Neutrophil (primary cell): ENCODE measurements around the gene IGSF9B.

Source experiments
- H3K27ac ChIP-seq: fragments of 200-600 bp; sonication (generic); 2 replicates; pipeline ENCODE4 v1.5.1; 2016; ENCODE audit warnings: mild to moderate bottlenecking, moderate library complexity
- H3K27me3 ChIP-seq: fragments of 200-600 bp; sonication (generic); 2 replicates; pipeline ENCODE4 v1.6.0; 2016; ENCODE audit warnings: mild to moderate bottlenecking
- H3K36me3 ChIP-seq: fragments of 200-600 bp; sonication (generic); 2 replicates; pipeline ENCODE4 v1.5.1; 2017
- H3K4me1 ChIP-seq, 2 experiments: fragments of 200-600 bp in 1 of 2; sonication (generic) in 1 of 2; 1 replicate in 1 of 2; 2 replicates in 1 of 2; pipeline versions ENCODE4 v1.5.1 to v1.6.1; 2013 to 2016; ENCODE audit warnings: low read depth in 1 of 2, low read length in 1 of 2, mild to moderate bottlenecking in 1 of 2, moderate library complexity in 1 of 2; ENCODE audit not compliant: control insufficient read depth in 1 of 2, insufficient read depth in 1 of 2
- H3K4me3 ChIP-seq, 2 experiments: fragments of 200-600 bp in 1 of 2; sonication (generic) in 1 of 2; 1 replicate in 1 of 2; 2 replicates in 1 of 2; pipeline ENCODE4 v1.5.1; 2013 to 2016; ENCODE audit warnings: low read depth in 1 of 2, low read length in 1 of 2, mild to moderate bottlenecking in 1 of 2, moderate library complexity in 1 of 2
- H3K9me3 ChIP-seq: fragments of 200-600 bp; sonication (generic); 2 replicates; pipeline ENCODE4 v1.5.1; 2016
- CTCF ChIP-seq: fragments of 200-600 bp; sonication (generic); IDR thresholded peaks from 2 replicates; pipeline ENCODE4 v1.5.1; 2016; ENCODE audit warnings: antibody characterized with exemption

Gene IGSF9B

GRCh38 chr11:133913761-133914160, 43.0 kb downstream of the IGSF9B start:
- Histone ChIP-seq H3K4me1 (no peaks in the 10 kb centered on the region), H3K36me3 (no peaks in the 10 kb centered on the region), H3K4me3 (no peak overlapping the region), H3K9me3 (no peaks in the 10 kb centered on the region), H3K27me3 (peaks cover 23% of the 10 kb centered on the region), H3K27ac (no peak overlapping the region)
- TF ChIP-seq CTCF: no peak

GRCh38 chr11:133911171-133911570, 45.6 kb downstream of the IGSF9B start:
- H3K36me3 ChIP-seq: no peaks in the 10 kb centered on the region
- no peaks in the 10 kb centered on the region for H3K9me3 ChIP-seq
- H3K4me3 ChIP-seq: no peak overlapping the region
- no peak overlapping the region for H3K27ac ChIP-seq
- no peak for TF ChIP-seq CTCF
- no peaks in the 10 kb centered on the region for H3K27me3 ChIP-seq
- no peaks in the 10 kb centered on the region for H3K4me1 ChIP-seq

- Histone ChIP-seq H3K27me3 (no peaks in the 10 kb centered on the region), H3K4me3 (no peak overlapping the region), H3K27ac (no peak overlapping the region), H3K4me1 (no peaks in the 10 kb centered on the region), H3K9me3 (no peaks in the 10 kb centered on the region), H3K36me3 (no peaks in the 10 kb centered on the region)
- TF ChIP-seq CTCF: no peak
Observed at GRCh38 chr11:133910101-133910500, 46.7 kb downstream of the IGSF9B start.

GRCh38 chr11:133908827-133909226, 47.9 kb downstream of the IGSF9B start:
- TF ChIP-seq CTCF: no peak
- Histone ChIP-seq H3K9me3 (no peaks in the 10 kb centered on the region), H3K4me3 (no peak overlapping the region), H3K27ac (no peak overlapping the region), H3K36me3 (no peaks in the 10 kb centered on the region), H3K4me1 (no peaks in the 10 kb centered on the region), H3K27me3 (no peaks in the 10 kb centered on the region)

- H3K4me1 ChIP-seq: no peaks in the 10 kb centered on the region
Observed at GRCh38 chr11:133907841-133908241, 48.9 kb downstream of the IGSF9B start.

More at GRCh38 chr11:133907841-133908241, 48.9 kb downstream of the IGSF9B start:
- Histone ChIP-seq H3K27ac (no peak overlapping the region), H3K27me3 (no peaks in the 10 kb centered on the region), H3K36me3 (no peaks in the 10 kb centered on the region), H3K4me3 (no peak overlapping the region), H3K9me3 (no peaks in the 10 kb centered on the region)
- TF ChIP-seq CTCF: no peak
